ENCODE results near the gene ARMC8.

Gene ARMC8

GRCh38 chr3:138325990-138326389 is 138.9 kb downstream of the ARMC8 start:
- DNase-seq (ENCODE audit: low read depth, low spot score): no peak
- TF ChIP-seq, protein P1, sequence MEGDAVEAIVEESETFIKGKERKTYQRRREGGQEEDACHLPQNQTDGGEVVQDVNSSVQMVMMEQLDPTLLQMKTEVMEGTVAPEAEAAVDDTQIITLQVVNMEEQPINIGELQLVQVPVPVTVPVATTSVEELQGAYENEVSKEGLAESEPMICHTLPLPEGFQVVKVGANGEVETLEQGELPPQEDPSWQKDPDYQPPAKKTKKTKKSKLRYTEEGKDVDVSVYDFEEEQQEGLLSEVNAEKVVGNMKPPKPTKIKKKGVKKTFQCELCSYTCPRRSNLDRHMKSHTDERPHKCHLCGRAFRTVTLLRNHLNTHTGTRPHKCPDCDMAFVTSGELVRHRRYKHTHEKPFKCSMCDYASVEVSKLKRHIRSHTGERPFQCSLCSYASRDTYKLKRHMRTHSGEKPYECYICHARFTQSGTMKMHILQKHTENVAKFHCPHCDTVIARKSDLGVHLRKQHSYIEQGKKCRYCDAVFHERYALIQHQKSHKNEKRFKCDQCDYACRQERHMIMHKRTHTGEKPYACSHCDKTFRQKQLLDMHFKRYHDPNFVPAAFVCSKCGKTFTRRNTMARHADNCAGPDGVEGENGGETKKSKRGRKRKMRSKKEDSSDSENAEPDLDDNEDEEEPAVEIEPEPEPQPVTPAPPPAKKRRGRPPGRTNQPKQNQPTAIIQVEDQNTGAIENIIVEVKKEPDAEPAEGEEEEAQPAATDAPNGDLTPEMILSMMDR (IDR thresholded peaks at IDR 0.05; ENCODE audit: insufficient read depth, low read length, missing control alignments): no peak
- no peak overlapping the region for H3K4me3 ChIP-seq (ENCODE audit: low read depth, low read length)
- POLR2A ChIA-PET: no interaction called here
- CTCF ChIA-PET: interaction anchor here (0.6 to 2.1 kb wide), 5 partner anchors 9 to 100 kb away, joined by 3 to 11 read pairs (median 5); no protein-coding TSS in a partner anchor

DNA sequence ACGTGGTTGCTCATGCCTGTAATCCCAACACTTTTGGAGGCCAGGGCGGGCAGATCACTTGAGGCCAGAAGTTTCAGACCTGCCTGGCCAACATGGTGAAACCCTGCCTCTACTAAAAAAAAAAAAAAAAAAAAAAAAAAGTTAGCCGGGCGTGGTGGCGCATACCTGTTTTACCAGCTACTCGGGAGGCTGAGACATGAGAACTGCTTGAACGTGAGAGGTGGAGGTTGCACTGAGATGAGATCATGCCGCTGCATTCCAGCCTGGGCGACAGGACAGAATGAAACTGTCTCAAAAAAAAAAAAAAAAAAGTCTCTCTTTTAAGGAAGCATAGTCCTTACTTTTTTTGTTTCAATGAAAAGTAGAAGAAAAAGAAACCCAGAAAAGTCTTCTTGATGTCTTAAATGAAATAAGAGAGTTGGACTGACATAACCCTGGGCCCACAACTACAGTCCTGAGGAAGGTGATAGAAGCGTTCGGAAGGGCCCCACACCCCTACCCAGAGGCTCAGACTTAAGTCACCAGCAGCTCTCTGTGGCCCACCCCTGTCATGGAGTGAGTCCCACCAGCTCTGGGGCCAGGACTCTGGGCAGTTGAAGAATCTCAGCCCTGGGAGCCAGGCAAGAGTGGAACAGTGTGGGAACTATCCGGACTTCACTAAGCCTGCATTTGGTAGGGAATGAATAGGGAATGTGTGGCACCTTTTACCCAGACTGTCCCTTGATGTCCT is 139.9 kb downstream of the ARMC8 start:
- ChIA-PET CTCF (interaction anchor here (0.7 to 2.1 kb wide), 6 partner anchors 13 to 99 kb away, joined by 3 to 13 read pairs (median 5); partner anchors contain the start of gene MRAS), POLR2A (no interaction called here)
- TF ChIP-seq, protein P1 (IDR thresholded peaks at IDR 0.05; ENCODE audit: insufficient read depth, low read length, missing control alignments): no peak
- DNase-seq (ENCODE audit: low read depth, low spot score): no peak
- H3K4me3 ChIP-seq (ENCODE audit: low read depth, low read length): no peak overlapping the region

DNA sequence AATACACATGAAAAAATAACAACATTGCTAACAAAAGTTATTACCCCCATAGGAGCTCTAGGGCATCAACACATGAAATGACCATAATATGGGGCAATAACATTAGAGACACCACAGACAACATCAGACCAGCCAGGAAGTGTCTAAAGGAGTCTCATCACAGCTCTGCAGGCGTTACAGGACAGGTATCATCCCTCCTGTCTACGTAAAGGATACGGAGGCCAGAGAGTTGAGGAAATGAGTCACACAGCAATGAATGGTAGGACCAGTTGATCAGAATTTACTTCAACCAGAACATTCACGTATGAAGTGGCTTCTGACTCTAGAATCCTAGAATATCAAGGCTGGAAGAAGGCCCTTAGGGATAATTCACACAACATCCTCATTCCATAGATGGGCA is 140.7 kb downstream of the ARMC8 start:
- TF ChIP-seq, protein P1 (IDR thresholded peaks at IDR 0.05; ENCODE audit: insufficient read depth, low read length, missing control alignments): no peak
- H3K4me3 ChIP-seq (ENCODE audit: low read depth, low read length): no peak overlapping the region
- DNase-seq (ENCODE audit: low read depth, low spot score): no peak
- POLR2A ChIA-PET: no interaction called here
- CTCF ChIA-PET: interaction anchor here (0.9 to 2.4 kb wide), 7 partner anchors 13 to 261 kb away, joined by 3 to 13 read pairs (median 4); partner anchors contain the start of gene MRAS

DNA sequence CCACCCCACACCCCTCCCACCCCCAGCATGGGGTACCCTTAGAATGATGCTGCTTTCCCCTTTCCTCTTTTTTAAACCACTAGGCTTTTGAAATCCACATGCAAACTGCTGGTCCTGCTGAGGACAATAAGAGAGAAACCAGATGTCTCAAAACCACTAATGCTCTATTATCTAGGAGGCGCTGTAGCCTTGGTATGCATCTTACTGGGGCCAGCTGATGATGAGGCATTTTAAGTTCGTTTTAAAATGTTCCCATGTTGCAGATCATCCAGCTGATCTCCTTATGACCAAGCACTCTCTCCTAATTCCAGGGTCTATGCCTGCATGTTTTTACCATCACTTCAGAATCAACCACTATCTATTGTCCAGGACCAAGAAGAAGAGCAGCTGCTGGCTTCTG is 141.2 kb downstream of the ARMC8 start:
- ChIA-PET POLR2A (no interaction called here), CTCF (interaction anchor here (0.7 to 3.9 kb wide), 13 partner anchors 8 to 595 kb away, joined by 3 to 18 read pairs (median 4); no protein-coding TSS in a partner anchor)
- TF ChIP-seq, protein P1 (IDR thresholded peaks at IDR 0.05; ENCODE audit: insufficient read depth, low read length, missing control alignments): peak; percentile 21
- DNase-seq (ENCODE audit: low read depth, low spot score): no peak
- H3K4me3 ChIP-seq (ENCODE audit: low read depth, low read length): no peak overlapping the region

- H3K4me3 ChIP-seq (ENCODE audit: low read depth, low read length): peak within 1 kb of the TSS; percentile 62
- ChIA-PET POLR2A (no interaction called here), CTCF (interaction anchor here (0.7 to 4.3 kb wide), 17 partner anchors 9 to 594 kb away, joined by 3 to 45 read pairs (median 4); no protein-coding TSS in a partner anchor)
- DNase-seq (ENCODE audit: low read depth, low spot score): no peak
- TF ChIP-seq, protein P1 (IDR thresholded peaks at IDR 0.05; ENCODE audit: insufficient read depth, low read length, missing control alignments): peak; percentile 74
These were observed 142.3 kb downstream of the ARMC8 start, which contains the start of gene NME9 for GRCh38 chr3:138329127-138329983. NME9 (minus strand) TSS chr3:138329851; CDS start chr3:138329335, 516 bp downstream.

DNA sequence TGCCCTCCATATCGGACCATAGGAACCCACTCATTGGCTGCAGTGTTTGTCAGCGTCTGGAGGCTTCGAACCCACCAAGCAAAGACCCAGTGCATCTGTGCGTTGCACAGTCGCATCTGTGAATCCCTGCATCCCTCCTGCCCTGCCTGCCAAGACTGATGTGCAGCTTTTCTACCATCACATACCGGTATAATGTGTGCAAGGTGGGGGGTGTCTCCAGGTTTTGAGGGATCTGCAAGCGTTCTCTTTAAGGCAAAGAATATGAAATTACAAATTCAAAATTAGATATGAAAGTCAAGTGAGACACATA is 142.8 kb downstream of the ARMC8 start:
- CTCF ChIA-PET: interaction anchor here (1.0 to 4.3 kb wide), 16 partner anchors 10 to 593 kb away, joined by 3 to 45 read pairs (median 11); partner anchors contain the start of gene MRAS
- POLR2A ChIA-PET: no interaction called here

More for the DNA sequence above, 142.8 kb downstream of the ARMC8 start:
- no peak for DNase-seq (ENCODE audit: low read depth, low spot score)
- H3K4me3 ChIP-seq (ENCODE audit: low read depth, low read length): peak overlapping the region; percentile 62
- TF ChIP-seq, protein P1 (IDR thresholded peaks at IDR 0.05; ENCODE audit: insufficient read depth, low read length, missing control alignments): no peak
